NCI-H526 (cell line): ENCODE data around the gene CITED4.
A peak's percentile ranks its signal among the peaks of the same experiment; 100 is the strongest.
"Not testable (repeated sequence)": the region's sequence is repeated elsewhere in the genome, so short reads cannot be mapped to it uniquely, and the experiment has no call there.

ENCODE experiments used
- DNase-seq, 2 experiments: peaks; one replicate each; lab custom pipeline; 2025; lab: John Stamatoyannopoulos, UW

CITED4 gene

GRCh38 chr1:40862008-40862863 is at the start of gene CITED4:
Gene CITED4, minus strand, starts transcription at chr1:40862363. Its CDS starts 236 bp downstream, at chr1:40862127.
- DNase-seq = peak; percentile 91 to 99

- DNase-seq = no peak
Observed at GRCh38 chr1:40911105-40911504, 48.9 kb upstream of the CITED4 start.

DNA sequence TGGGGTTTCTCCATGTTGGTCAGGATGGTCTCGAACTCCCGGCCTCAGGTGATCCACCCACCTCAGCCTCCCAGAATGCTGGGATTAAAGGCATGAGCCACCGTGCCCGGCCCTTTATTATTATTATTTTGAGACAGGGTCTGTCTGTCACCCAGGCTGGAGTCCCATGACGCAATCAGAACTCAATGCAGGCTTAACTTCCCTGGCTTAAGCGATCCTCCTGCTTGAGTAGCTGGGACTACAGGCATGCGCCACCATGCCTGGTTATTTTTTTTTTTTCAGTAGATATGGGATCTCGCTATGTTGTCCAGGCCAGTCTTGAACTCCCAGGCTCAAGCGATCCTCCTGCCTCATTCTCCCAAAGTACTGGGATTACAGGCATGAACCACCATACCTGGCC is 47.1 kb upstream of the CITED4 start:
- DNase-seq = no peak

DNA sequence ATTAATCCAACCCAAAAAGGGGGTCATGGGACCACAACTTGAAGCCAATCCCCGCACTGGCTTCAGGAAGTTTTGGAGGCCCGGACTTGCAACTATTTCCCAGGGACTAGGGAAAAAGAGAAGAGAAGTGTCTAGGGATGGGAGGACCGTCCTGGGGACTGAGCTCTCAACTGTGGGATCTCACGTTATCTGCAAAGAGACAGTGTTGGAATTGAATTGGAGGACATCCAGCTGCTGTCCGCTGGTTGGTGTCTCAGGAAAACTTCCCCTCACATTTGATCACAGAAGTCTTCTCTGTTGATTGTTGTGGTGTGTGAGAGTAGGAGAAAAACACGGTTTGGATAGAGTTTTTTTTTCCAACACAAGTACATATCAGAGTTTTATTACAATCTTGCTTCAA is 46.2 kb upstream of the CITED4 start:
- DNase-seq = no peak

DNA sequence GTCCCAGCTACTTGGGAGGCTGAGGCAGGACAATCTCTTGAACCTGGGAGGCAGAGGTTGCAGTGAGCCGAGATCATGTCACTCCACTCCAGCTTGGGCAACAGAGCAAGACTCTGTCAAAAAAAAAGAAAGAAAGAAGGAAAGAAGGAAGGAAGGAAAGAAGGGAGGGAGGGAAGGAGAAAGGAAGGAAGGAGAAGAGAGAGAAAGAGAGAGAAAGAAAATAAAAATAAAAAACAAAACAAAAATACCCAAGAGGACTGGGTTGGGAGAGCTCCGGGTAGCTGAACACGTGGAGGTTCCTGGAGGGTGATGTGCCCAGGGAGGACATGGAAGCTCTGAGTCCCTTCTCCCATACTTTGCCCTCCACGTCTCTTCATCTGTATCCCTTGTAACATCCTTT is 45.7 kb upstream of the CITED4 start:
- no peak for DNase-seq

DNA sequence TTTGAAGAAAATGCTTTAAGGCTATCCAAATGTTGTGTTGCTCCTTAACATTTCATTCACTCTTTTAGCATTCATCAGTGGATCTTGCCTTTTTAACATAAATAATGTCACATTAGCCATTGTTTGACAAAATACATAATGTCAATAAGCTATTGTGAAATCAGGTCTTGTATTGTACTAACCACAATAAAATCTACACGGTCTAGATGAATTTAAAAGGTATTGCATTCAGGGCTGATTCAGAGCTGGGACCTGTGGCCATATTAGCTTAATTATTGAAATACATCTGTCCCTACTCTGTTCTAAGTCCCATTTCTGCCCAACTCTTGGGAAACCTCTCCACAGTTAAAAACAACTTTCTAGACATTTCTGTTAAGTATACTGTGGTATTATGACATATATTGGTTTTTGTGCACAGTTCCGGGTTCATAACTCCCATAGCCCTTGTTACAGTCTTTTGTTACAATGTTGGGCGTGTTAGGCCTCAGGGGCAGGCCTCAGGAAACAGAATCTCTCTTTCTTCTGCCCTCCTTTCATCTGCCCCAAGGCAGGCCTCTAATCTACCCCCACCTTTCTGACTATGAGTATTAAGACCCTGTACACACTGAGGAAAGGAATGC is 44.7 kb upstream of the CITED4 start:
- DNase-seq = no peak

- DNase-seq = no peak
Observed at GRCh38 chr1:40905061-40905460, 42.9 kb upstream of the CITED4 start.

- DNase-seq = no peak
Observed at GRCh38 chr1:40903106-40903505, 40.9 kb upstream of the CITED4 start.

- no peak for DNase-seq
Observed at GRCh38 chr1:40901886-40902852, 40.0 kb upstream of the CITED4 start.

GRCh38 chr1:40899230-40899870 is 37.2 kb upstream of the CITED4 start:
- no peak for DNase-seq

GRCh38 chr1:40898431-40898901 is 36.3 kb upstream of the CITED4 start:
- DNase-seq = no peak

GRCh38 chr1:40897513-40897912 is 35.4 kb upstream of the CITED4 start:
- no peak for DNase-seq

GRCh38 chr1:40896482-40896881 is 34.3 kb upstream of the CITED4 start:
- DNase-seq = no peak

- no peak for DNase-seq
Observed at GRCh38 chr1:40895601-40896000, 33.4 kb upstream of the CITED4 start.

- DNase-seq = not testable (repeated sequence)
Observed at GRCh38 chr1:40894858-40895257, 32.7 kb upstream of the CITED4 start.

- DNase-seq = no peak
Observed at GRCh38 chr1:40894455-40894854, 32.3 kb upstream of the CITED4 start.

DNA sequence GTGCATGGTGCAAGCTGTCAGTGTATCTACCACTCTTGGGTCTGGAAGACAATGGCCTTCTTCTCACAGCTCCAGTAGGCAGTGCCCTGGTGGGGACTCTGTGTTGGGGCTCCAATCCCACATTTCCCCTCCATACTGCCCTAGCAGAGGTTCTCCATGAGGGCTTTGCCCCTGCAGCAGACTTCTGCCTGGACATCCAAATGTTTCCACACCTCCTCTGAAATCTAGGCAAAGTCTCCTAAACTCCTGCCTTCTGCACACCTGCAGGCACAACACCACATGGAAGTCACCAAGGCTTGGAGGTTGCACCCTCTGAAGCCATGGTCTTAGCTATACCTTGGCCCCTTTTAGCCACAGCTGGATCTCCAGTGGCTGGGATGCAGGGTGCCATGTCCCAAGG is 31.8 kb upstream of the CITED4 start:
- DNase-seq = no peak

DNA sequence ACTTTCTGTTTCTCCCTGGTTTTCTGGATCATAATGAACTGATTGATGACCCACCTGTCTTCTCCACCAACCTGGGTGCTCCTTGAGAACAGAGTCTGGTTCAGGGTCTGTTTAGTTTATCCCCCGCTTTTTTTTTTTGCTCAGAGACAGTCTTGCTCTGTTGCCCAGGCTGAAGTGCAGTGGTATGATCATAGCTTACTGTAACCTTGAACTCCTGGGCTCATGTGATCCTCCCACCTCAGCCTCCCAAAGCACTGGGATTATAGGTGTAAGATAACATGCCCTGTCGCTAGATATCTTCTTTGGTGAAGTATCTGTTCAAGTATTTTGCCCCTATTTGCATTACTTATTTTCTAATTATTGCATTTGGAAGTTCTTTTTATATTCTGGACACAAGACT is 30.2 kb upstream of the CITED4 start:
- no peak for DNase-seq

- DNase-seq = no peak
Observed at GRCh38 chr1:40890771-40891170, 28.6 kb upstream of the CITED4 start.

DNA sequence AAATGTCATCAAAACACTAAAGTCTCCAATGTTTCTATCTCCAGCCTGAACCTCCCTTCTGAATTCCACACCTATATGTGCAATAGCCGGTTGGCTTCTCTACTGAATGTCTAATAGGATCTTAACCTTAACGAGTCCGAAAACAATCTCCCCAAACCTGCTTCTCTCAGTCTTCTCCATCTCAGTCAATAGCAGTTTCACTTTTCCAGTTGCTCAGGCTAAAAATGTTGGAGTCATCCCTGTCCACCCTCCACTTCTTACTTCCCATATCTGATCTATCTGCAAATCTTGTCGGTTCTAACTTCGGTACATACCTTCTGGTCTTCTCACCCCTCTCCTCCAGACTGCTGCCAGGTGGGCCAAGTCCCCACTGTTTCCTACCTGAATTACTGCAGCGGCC is 25.5 kb upstream of the CITED4 start:
- DNase-seq = no peak

- DNase-seq = no peak
Observed at GRCh38 chr1:40887012-40887378, 24.8 kb upstream of the CITED4 start.
